ENCODE data around the gene SCARF1. TPM values are rescaled to one million over a fixed set of nuclear protein-coding genes. Genes with fewer than 3 reads are reported as not detected.

SCARF1 gene
- polyA plus RNA-seq, 3 donors = 5.2 to 23.4 (median 6.3) TPM

- WGBS (ENCODE audit: insufficient coverage) = under 1% methylated on average over 38 of the region's 39 CpGs
- peak overlapping the region; percentile 95 to 96 for H3K4me3 Mint-ChIP-seq
- Histone ChIP-seq H3K27ac (ENCODE audit: low read depth in 1 of 2, low read length in 2 of 2) (peak overlapping the region; percentile 95), H3K4me3 (replicated peaks in 1 of 3; ENCODE audit: low read depth in 2 of 3, low read length in 3 of 3) (peak overlapping the region; percentile 95 to 100 (median 99)), H4K20me1 (ENCODE audit: insufficient read depth, low read length) (peaks cover 57% of the 10 kb centered on the region), H3K27me3 (ENCODE audit: control insufficient read depth in 2 of 2, insufficient read depth in 2 of 2, low read length in 2 of 2) (no peaks in the 10 kb centered on the region), H3K9me3 (replicated peaks in 1 of 2; ENCODE audit: control insufficient read depth in 1 of 2, insufficient read depth in 1 of 2, low read length in 2 of 2) (no peaks in the 10 kb centered on the region), H3K36me3 (replicated peaks in 1 of 2; ENCODE audit: control insufficient read depth in 1 of 2, insufficient read depth in 2 of 2, low read length in 2 of 2) (peaks cover 20 to 36% of the 10 kb centered on the region in 2 donors), H3K79me2 (ENCODE audit: insufficient read depth, low read length) (peaks cover 50% of the 10 kb centered on the region), H3K4me2 (replicated peaks; ENCODE audit: extremely low read depth, low read length, poor library complexity, severe bottlenecking) (peak overlapping the region; percentile 92), H3K4me1 (ENCODE audit: control insufficient read depth in 1 of 2, insufficient read depth in 2 of 2, low read length in 2 of 2) (peaks cover 64 to 78% of the 10 kb centered on the region in 2 donors), H3K9ac (ENCODE audit: insufficient read depth, low read length, poor library complexity, severe bottlenecking) (peak overlapping the region; percentile 97), H2AFZ (ENCODE audit: insufficient read depth, low read depth, low read length, poor library complexity, severe bottlenecking) (no peak overlapping the region)
- peak overlapping the region; percentile 95 to 98 (median 97) for H3K27ac Mint-ChIP-seq
- TF ChIP-seq, protein P1, sequence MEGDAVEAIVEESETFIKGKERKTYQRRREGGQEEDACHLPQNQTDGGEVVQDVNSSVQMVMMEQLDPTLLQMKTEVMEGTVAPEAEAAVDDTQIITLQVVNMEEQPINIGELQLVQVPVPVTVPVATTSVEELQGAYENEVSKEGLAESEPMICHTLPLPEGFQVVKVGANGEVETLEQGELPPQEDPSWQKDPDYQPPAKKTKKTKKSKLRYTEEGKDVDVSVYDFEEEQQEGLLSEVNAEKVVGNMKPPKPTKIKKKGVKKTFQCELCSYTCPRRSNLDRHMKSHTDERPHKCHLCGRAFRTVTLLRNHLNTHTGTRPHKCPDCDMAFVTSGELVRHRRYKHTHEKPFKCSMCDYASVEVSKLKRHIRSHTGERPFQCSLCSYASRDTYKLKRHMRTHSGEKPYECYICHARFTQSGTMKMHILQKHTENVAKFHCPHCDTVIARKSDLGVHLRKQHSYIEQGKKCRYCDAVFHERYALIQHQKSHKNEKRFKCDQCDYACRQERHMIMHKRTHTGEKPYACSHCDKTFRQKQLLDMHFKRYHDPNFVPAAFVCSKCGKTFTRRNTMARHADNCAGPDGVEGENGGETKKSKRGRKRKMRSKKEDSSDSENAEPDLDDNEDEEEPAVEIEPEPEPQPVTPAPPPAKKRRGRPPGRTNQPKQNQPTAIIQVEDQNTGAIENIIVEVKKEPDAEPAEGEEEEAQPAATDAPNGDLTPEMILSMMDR (IDR thresholded peaks at IDR 0.05) = no peak
- peaks cover 0 to 17% (median 1%) of the 10 kb centered on the region in 3 donors for H3K27me3 Mint-ChIP-seq (ENCODE audit: low read depth in 3 of 3)
- peaks cover 58% of the 10 kb centered on the region for H3K4me1 Mint-ChIP-seq
- peaks cover 0 to 3% (median 0%) of the 10 kb centered on the region in 7 donors for H3K9me3 Mint-ChIP-seq
- intact Hi-C loops (cut with micrococcal nuclease) = loop anchor here (2.0 to 5.0 kb wide), 3 partner anchors 17 to 35 kb away; no protein-coding TSS in a partner anchor
- H3K36me3 Mint-ChIP-seq = peaks cover 44 to 46% of the 10 kb centered on the region in 2 donors
- peak; percentile 87 to 88 (median 87) for DNase-seq
These were observed 18.1 kb downstream of the SCARF1 start for GRCh38 chr17:1627182-1627981.

DNA sequence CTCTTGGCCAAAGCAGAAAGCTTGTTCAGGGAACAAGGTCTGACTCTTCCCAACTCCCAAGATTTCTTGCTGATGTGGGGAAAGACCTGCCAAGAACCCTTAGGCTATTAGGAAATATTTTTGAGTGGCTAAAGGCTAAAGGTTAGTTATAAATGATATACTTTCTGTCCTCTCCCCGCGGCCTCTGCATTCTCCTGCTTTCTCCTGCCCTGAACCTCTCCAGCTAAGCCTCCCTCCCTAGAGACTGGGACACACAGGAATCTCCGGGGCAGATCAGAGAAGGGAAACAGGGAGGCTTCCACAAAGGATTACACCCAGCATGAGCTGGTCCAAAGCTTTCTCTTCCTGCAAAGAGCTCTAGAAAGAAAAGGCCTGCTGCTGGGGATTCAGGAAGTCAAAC, 19.2 kb downstream of the SCARF1 start:
- H3K4me1 ChIP-seq (ENCODE audit: control insufficient read depth in 1 of 2, insufficient read depth in 2 of 2, low read length in 2 of 2) = peaks cover 56 to 70% of the 10 kb centered on the region in 2 donors
- H3K36me3 ChIP-seq (replicated peaks in 1 of 2; ENCODE audit: control insufficient read depth in 1 of 2, insufficient read depth in 2 of 2, low read length in 2 of 2) = peaks cover 27 to 46% of the 10 kb centered on the region in 2 donors
- H4K20me1 ChIP-seq (ENCODE audit: insufficient read depth, low read length) = peaks cover 66% of the 10 kb centered on the region
- Mint-ChIP-seq H3K4me1 (peaks cover 50% of the 10 kb centered on the region), H3K27me3 (ENCODE audit: low read depth in 3 of 3) (peaks cover 0 to 15% (median 0%) of the 10 kb centered on the region in 3 donors), H3K4me3 (peak overlapping the region; percentile 95 to 96), H3K27ac (peak overlapping the region; percentile 95 to 98 (median 97)), H3K9me3 (peaks cover 0 to 3% (median 0%) of the 10 kb centered on the region in 7 donors), H3K36me3 (peaks cover 54 to 56% of the 10 kb centered on the region in 2 donors)
- H2AFZ ChIP-seq (ENCODE audit: insufficient read depth, low read depth, low read length, poor library complexity, severe bottlenecking) = no peak overlapping the region
- H3K27me3 ChIP-seq (ENCODE audit: control insufficient read depth in 2 of 2, insufficient read depth in 2 of 2, low read length in 2 of 2) = no peaks in the 10 kb centered on the region
- peak overlapping the region; percentile 97 for H3K9ac ChIP-seq (ENCODE audit: insufficient read depth, low read length, poor library complexity, severe bottlenecking)
- H3K4me3 ChIP-seq (replicated peaks in 1 of 3; ENCODE audit: low read depth in 2 of 3, low read length in 3 of 3) = peak overlapping the region; percentile 95 to 100 (median 99)
- TF ChIP-seq, protein P1 (IDR thresholded peaks at IDR 0.05) = no peak
- DNase-seq = no peak
- no peaks in the 10 kb centered on the region for H3K9me3 ChIP-seq (replicated peaks in 1 of 2; ENCODE audit: control insufficient read depth in 1 of 2, insufficient read depth in 1 of 2, low read length in 2 of 2)
- H3K27ac ChIP-seq (ENCODE audit: low read depth in 1 of 2, low read length in 2 of 2) = peak overlapping the region; percentile 95
- intact Hi-C loops (cut with micrococcal nuclease) = loop anchor here (2.0 to 5.0 kb wide), 3 partner anchors 16 to 34 kb away; no protein-coding TSS in a partner anchor
- WGBS (ENCODE audit: insufficient coverage) = no CpG with 5 or more reads among the region's 3 CpGs
- peaks cover 58% of the 10 kb centered on the region for H3K79me2 ChIP-seq (ENCODE audit: insufficient read depth, low read length)
- peak overlapping the region; percentile 92 for H3K4me2 ChIP-seq (replicated peaks; ENCODE audit: extremely low read depth, low read length, poor library complexity, severe bottlenecking)

All from CD14-positive monocyte (primary cell).